Peyer's patch (tissue), 4 donors: Measurements from ENCODE around the gene RILP. TPM values are rescaled to one million over a fixed set of nuclear protein-coding genes. Genes with fewer than 3 reads are reported as not detected.

Experiments
- DNase-seq, 3 donors: peaks; one replicate each; pipeline ENCODE4 v3.0.0-alpha.2; 2017 to 2019
- H3K27ac ChIP-seq, 4 donors: fragments of 200-600 bp; sonication (generic); one replicate each; pipeline ENCODE4 v1.5.1; 2016 to 2019
- H3K27me3 ChIP-seq, 2 donors: fragments of 200-600 bp; sonication (generic); one replicate each; pipeline ENCODE4 v1.5.1; 2019
- H3K36me3 ChIP-seq, 3 donors: fragments of 200-600 bp; sonication (generic); one replicate each; pipeline ENCODE4 v1.5.1; 2016 to 2019
- H3K4me1 ChIP-seq, 4 donors: fragments of 200-600 bp; sonication (generic); one replicate each; pipeline ENCODE4 v1.5.1; 2016 to 2019
- H3K4me3 ChIP-seq, 4 donors: fragments of 200-600 bp; sonication (generic); 1 replicate in 3 of 4; 2 replicates in 1 of 4; pipeline ENCODE4 v1.5.1; 2016 to 2019; ENCODE audit warnings: mild to moderate bottlenecking in 1 of 4
- H3K9me3 ChIP-seq, 4 donors: fragments of 200-600 bp; sonication (generic); one replicate each; pipeline ENCODE4 v1.5.1; 2016 to 2019; ENCODE audit warnings: mild to moderate bottlenecking in 1 of 4
- CTCF ChIP-seq, 6 experiments: fragments of 450-650 bp in 4 of 6; fragments of 200-600 bp in 2 of 6; sonication (generic) in 1 of 6; IDR thresholded peaks; one replicate each; pipeline ENCODE4 v1.5.1; 2017 to 2019; ENCODE audit warnings: antibody characterized with exemption in 6 of 6, mild to moderate bottlenecking in 3 of 6, moderate library complexity in 1 of 6
- POLR2A ChIP-seq, 2 donors: fragments of 450-650 bp; IDR thresholded peaks; one replicate each; pipeline ENCODE4 v1.5.1; 2017; ENCODE audit warnings: antibody characterized with exemption in 2 of 2, mild to moderate bottlenecking in 2 of 2, moderate library complexity in 2 of 2
- total RNA-seq, 4 donors: library from RNA; depleted of rRNA; stranded (reverse); fragments of >200 nt; gene quantifications; one replicate each; pipeline ENCODE4 v1.1.0, GENCODE V29; 2016

The RILP gene
- total RNA-seq, 4 donors from 2014 or later, result 29.7 to 173 (median 92.3) TPM

GRCh38 chr17:1648963-1649843, 463 bp downstream of the RILP start:
- H3K27ac ChIP-seq, result peak overlapping the region; percentile 86 to 100 (median 94)
- H3K4me3 ChIP-seq, result peak overlapping the region; percentile 63 to 95 (median 78)
- peaks cover 8 to 39% (median 22%) of the 10 kb centered on the region in 4 donors for H3K4me1 ChIP-seq
- H3K36me3 ChIP-seq, result peaks cover 0 to 39% (median 0%) of the 10 kb centered on the region in 3 donors
- TF ChIP-seq CTCF (IDR thresholded peaks at IDR 0.05) (peak in 3 of 6 experiments; percentile 96 to 99 (median 98)), POLR2A (IDR thresholded peaks at IDR 0.05) (peak; percentile 83 to 88)
- peak; percentile 95 to 98 (median 97) for DNase-seq
- H3K9me3 ChIP-seq, result no peaks in the 10 kb centered on the region
- H3K27me3 ChIP-seq, result no peaks in the 10 kb centered on the region

DNA sequence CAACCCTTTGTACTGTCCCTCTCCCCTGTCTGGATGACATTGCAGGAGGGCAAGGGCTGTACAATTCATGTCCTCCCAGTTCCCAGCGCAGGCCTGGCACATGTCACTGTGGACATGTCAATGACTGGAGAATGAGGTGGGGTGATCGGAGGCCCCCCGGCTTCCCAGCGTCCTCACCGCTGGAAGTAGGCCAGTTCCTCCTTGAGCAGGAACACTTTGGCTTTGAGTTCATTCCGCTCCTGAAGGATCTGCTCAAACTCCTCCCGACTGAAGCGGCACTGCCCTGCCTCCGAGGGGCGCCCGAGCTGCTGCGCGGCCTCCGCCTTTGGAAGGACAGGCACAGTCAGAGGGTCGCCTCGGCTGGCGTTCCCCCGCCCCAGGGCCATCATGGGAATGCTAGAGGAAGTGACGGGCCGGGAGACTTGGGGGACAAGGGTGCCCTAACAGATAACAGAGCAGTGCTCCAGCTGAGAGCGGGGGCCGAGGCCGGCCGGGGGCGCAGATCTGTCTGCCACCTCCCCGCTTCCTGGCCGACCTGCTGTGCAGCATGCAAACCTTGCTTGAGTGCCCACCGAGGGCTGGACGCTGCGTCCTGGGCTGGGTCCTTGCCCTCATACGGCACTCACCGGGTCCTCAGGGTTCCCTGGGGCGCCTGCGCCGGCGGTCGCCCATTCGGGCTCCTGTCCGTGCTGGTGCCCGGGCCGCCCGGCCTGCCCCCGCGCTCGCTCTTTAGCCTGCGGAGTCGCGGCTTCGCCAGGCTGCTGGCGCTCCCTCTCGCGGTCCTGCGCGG, 1.3 kb downstream of the RILP start:
- TF ChIP-seq CTCF (IDR thresholded peaks at IDR 0.05) (peak in 3 of 6 experiments; percentile 89 to 97 (median 94)), POLR2A (IDR thresholded peaks at IDR 0.05) (no peak)
- Histone ChIP-seq H3K4me3 (peak overlapping the region; percentile 63 to 95 (median 78)), H3K4me1 (peaks cover 8 to 47% (median 28%) of the 10 kb centered on the region in 4 donors), H3K27ac (peak overlapping the region; percentile 79 to 100 (median 94)), H3K9me3 (no peaks in the 10 kb centered on the region), H3K36me3 (peaks cover 0 to 30% (median 0%) of the 10 kb centered on the region in 3 donors), H3K27me3 (no peaks in the 10 kb centered on the region)
- DNase-seq, result peak in 1 of 3 donors; percentile 39

GRCh38 chr17:1647802-1648171, 1.9 kb downstream of the RILP start:
- H3K27me3 ChIP-seq, result no peaks in the 10 kb centered on the region
- no peak for TF ChIP-seq CTCF (IDR thresholded peaks at IDR 0.05)
- no peak for TF ChIP-seq POLR2A (IDR thresholded peaks at IDR 0.05)
- H3K9me3 ChIP-seq, result no peaks in the 10 kb centered on the region
- H3K27ac ChIP-seq, result peak overlapping the region in 3 of 4 donors; percentile 89 to 100 (median 100)
- H3K36me3 ChIP-seq, result peaks cover 0 to 25% (median 0%) of the 10 kb centered on the region in 3 donors
- H3K4me3 ChIP-seq, result peak overlapping the region in 2 of 4 donors; percentile 91 to 95
- peaks cover 8 to 48% (median 29%) of the 10 kb centered on the region in 4 donors for H3K4me1 ChIP-seq
- DNase-seq, result no peak

- DNase-seq, result no peak
- peak overlapping the region in 2 of 4 donors; percentile 26 to 55 for H3K27ac ChIP-seq
- no peak overlapping the region for H3K4me3 ChIP-seq
- H3K36me3 ChIP-seq, result peaks cover 0 to 10% (median 0%) of the 10 kb centered on the region in 3 donors
- no peaks in the 10 kb centered on the region for H3K9me3 ChIP-seq
- peaks cover 8 to 47% (median 29%) of the 10 kb centered on the region in 4 donors for H3K4me1 ChIP-seq
- H3K27me3 ChIP-seq, result no peaks in the 10 kb centered on the region
- no peak for TF ChIP-seq POLR2A (IDR thresholded peaks at IDR 0.05)
- no peak for TF ChIP-seq CTCF (IDR thresholded peaks at IDR 0.05)
Observed at GRCh38 chr17:1646199-1646875, 3.3 kb downstream of the RILP start.
